ENCODE results near the gene PLIN4.

The PLIN4 gene

DNA sequence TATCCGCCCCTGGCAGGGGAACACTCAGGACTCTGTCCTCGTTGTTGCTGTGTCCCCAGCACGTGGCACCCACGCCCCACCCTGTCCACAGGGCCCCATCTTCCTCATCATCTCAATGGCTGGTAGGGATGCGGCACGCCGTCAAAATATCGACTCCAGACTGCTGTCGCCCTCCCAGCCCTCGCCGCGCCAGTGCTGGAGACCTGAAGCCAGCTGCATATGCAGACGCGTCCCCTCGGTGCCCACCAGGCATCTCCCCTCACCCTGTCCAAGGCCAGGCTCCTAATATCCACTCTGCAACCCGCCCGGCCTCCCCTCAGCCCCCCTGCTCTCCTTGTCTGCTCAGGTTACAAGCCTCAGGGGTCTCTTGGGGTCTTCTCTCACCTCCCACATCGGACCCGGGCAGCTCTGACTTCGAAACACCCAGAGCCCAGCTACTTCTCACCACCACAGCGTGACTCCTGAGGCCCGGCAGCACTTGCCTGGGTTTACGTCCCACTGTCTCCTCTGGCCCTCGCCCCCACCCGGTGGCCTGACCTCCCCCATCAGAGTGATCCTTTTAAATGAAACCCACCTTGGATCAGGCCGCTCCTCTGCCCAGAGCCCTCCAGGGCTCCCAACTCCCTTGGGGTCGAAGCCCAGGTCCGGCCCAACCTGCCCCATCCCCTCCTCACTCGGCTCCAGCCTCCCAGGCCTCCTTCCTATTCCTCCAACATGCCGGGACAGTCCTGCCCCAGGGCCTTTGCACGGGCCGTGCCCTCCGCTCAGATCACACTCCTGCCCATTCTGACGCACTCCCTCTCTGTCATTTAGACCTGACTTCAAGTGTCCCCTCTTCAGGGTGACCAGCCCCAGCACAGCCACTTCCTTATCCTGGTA, 12.5 kb downstream of the PLIN4 start:
- no peak for DNase-seq

DNA sequence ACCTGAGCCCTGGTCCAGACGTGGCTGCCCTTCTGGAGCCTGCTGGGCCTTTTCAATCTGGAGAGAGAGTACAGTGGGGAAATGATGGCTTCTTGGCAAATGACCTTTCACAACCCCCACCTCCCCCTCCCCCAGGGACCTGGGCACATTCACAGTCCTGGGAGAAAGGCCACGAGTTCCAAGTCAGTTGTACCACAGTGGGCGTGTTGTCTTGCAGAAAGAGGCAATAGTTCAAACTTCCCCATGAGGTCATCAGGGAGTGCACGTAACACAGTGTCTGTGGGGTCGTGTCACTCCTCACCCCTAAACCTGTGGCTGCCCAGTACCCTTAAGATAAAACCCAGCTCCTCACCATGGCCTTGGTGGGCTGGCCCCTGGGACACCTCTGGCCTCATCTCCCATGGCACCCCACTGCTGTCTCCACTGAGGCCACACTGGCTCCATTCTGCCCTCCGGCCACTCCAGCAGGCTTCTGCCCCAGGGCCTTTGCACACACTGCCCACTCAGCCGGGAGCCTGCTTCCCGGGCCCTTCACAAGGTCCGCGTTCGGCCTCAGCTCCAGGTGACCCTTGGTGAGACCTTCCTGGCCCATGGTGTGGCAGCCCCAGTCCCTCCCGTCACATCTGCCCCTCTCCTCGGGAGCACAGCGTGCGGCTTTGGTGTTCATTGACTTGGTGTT, 13.3 kb downstream of the PLIN4 start:
- DNase-seq = no peak

DNA sequence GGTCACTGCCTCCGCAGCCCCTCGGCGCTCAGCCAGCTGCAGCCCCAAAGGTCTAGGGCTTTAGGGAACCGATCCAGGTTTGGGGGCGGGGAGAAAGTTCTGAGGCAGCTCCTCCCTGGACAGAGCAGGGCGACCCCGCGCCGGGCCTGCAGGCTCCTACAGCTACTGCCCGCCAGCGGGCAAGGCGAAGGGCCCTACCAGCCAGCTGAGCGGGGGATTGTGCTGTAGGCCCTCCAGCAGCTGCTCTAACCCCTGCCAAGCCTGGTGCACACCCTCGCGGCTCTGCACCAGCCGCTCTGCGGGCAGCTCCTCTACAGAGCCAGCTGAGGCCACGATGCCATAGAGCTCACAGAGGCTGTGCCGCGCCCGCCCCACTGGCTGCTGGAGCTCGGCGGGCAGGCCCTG, 14.0 kb downstream of the PLIN4 start:
- DNase-seq = no peak

DNA sequence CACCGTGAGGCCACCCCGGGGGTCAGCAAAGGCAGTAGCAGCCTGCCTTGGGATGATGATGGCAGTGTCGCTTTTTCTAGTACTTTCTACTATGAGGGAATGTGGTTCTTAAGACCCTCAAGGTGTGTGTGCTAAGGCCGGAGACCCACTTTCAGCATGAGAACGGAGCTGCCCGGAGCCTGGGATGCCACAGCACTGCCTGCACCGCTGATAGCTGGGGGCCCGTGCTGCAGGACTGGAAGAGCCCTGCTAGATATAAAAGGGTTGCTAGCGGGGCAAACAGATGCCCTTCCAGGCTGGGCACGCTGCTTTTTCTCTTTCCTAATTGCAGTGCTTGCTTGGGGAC, 14.5 kb downstream of the PLIN4 start:
- no peak for DNase-seq

DNA sequence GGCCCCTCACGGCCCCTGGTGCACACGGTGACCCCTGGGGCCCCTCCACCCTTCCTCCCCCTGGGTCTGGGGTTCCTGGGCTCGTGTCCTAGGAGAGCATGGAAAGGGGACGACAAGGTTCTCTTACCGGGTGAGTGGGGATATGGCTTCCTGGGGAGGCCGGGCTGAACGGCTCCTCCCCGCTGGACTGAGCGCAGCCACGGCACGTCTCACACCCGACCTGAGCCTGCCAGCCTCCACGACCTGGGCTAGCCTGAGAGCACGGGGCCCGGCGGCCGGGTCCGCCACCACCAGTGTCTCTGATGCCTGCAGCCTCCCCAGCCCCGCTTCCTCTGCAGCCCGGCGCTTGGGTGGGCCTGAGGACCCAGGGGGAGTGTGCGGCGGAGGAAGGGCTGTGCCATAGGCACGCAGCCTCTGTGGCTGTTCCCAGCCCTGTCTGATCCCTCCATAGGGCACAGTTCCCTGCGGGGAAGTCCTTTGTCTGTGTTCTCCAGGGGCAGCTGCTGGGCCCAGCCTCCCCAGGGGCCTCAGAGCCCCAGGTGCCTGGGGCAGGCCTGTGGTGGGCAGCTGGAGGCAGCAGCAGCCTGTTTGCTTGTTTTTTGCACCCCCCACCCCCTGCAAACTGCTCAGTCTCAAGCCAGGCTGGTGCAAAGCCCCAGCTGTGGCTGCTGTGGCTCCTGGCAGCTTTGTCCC, 15.0 kb downstream of the PLIN4 start:
- no peak for DNase-seq

DNA sequence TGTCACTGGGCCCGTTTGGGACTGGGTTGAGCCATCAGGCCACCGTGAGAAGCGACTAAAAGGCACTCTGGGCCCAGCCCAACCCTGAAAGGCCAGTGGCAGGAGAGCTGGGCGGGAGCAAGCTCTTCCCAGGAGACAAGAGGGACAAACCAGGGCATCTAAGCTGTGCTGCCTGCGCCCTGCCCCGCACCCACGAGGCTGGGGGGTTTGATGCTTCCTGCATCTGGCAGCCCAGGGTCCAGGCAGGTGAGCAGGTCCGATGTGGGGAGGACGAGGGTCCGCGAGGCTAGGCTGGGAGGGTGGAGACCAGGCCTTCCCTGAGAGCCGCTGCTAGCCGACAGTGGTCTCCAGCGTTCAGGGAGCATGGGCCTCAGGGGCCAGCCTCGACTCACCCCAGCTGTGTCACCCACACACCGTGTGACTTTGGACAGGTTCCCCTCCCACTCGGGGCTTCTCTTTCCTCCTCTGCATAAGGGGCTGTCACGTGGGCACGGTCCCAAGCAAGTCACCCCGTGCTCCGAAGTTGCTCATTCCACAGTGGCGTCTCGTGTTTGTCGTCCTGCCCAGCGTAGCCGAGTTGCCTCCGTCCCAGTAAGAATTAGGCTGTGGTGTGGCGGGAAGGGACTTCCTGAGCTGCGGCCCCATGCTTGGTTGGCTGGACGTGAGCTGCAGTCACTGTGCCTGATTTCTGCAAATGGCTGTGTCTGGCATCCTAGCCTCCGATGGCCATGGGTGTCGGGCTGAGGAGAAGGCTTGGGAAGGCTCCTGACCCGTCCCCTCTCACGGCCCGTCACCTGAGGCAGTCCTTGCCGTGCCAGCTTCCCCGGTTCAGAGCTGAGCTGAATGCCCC, 15.8 kb downstream of the PLIN4 start:
- no peak for DNase-seq

DNA sequence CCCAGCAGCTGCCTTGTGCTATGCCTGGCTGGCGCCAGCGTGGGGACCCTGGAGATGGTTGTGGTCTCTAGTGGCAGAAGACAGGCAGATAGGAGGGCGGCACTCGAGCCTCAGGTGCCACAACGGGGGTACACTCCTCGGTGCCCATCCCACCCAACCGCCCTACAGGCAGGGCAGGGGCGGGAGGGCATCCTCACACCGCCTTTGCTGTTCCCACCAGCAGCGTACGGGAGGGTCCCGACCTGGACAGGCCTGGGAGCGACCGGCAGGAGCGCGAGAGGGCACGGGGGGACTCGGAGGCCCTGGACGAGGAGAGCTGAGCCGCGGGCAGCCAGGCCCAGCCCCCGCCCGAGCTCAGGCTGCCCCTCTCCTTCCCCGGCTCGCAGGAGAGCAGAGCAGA, 16.6 kb downstream of the PLIN4 start:
- no peak for DNase-seq

DNA sequence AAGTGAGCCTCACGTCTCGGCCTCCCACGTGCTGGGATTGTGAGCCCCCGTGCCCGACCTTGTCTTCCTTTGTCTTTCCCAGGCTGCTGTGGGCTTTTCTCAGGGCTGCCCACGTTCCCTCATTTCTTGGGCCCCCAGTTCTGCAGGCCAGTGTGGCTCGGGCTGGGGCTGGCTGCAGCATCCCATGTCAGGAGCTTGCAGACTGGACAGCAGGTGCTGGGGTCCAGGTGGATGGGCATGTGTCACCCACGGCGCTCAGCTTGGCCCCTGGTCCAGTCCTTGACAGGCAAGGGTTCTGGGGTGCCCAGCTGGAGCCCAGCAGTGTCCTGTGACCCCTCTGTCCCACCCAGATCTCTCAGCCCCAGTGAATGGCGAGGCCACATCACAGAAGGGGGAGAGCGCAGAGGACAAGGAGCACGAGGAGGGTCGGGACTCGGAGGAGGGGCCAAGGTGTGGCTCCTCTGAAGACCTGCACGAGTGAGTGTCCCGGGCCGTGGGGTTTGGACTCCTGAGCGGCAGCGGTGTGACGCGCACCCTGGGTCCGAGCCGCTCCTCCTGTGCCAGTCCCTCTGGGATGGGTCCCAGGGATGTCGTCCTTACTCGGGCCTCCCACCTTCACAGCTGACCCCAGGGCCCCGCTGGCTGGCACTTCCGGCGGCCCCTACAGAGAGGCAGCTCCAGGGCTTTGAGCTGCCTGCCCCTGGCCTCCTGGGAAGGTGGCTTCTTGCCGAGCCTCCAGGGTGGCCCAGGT, 17.3 kb downstream of the PLIN4 start:
- DNase-seq = no peak

DNA sequence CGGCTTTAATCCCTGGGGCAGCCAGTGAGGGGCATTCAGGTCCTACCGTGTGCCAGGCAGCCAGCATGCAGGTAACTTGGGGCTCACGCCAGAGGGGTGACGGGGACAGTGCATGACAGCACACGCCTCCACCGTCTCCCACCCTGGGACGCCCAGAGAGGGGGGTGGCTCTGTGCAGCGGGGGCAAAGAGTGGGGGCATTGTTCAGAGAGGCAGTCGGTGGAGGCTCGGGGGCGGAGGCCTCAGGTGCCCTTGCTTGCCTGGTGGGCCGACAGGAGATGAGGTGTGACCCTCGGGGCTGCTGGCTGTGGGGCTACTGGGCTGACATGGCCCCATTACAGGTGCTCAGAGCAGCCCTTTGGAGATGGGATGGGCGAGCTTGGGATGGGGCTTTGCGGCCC, 18.4 kb downstream of the PLIN4 start:
- no peak for DNase-seq

DNA sequence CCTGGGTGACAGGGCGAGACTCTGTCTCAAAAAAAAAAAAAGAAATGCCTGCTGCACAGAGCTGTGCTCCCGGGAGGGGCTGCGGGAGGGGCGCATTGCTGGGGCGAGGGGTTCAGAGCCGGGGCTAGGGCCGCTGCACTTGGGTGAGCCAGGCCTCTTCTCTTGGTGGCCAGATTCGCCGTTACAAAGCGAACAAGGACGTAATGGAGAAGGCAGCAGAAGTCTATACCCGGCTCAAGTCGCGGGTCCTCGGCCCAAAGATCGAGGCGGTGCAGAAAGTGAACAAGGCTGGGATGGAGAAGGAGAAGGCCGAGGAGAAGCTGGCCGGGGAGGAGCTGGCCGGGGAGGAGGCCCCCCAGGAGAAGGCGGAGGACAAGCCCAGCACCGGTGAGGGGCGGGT, 19.0 kb downstream of the PLIN4 start:
- DNase-seq = no peak

DNA sequence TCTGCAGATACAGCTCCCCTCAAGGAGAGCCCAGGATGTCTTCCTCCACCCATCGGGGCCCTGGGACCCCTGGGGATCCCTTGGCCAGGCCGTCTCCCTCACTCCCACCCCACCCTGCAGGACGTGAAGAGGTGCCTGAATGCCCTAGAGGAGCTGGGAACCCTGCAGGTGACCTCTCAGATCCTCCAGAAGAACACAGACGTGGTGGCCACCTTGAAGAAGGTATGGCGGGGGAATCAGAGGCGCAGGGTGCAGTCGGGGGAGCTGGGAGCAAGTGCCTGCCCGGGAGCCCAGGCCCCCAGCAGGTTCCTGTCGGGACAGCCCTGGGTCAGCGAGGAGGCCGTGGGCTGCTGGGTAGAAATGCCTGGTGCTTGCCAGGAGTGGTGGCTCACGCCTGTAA, 19.6 kb downstream of the PLIN4 start:
- DNase-seq = no peak

DNA sequence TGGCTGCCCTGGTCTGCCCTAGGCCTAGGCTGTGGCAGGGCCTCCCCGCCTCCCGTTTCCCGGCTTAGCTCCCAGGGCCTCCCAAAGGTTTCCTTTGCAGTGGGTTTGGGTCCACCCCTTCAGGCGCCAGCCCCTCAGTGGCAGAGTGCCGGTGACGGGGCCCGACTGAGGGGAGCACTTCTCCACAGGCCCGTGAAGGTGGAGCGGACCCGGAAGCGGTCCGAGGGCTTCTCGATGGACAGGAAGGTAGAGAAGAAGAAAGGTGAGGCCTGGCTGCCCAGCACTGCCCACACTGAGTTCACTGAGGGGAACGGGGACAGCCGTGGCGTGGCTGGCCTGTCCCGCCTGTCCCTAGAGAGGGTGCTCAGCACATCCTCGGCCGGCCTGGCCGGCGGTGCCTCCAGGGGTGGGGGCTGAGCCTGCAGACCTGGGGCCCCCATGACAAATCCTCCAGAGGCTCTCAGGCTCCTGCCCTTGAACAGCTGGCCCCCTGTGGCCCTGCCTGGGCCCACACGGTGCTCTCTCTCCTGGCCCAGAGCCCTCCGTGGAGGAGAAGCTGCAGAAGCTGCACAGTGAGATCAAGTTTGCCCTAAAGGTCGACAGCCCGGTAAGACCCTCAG, 20.4 kb downstream of the PLIN4 start:
- DNase-seq = no peak

DNA sequence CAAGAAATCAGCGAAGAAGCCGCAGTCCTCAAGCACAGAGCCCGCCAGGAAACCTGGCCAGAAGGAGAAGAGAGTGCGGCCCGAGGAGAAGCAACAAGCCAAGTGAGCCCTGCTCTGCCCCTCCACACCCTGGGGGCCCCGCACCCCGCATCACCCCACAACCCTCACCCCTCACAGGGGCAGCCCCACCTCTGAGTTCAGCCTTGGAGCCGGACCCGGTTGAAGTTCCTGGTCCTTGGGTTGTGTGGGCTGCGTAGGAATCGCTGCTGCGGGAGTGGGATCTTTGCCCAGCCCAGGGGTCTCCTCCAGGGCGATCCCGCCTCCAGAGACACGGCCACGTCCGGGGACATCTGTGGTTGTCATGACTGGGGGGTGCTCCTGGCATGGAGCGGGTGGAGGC, 22.0 kb downstream of the PLIN4 start:
- DNase-seq = no peak

DNA sequence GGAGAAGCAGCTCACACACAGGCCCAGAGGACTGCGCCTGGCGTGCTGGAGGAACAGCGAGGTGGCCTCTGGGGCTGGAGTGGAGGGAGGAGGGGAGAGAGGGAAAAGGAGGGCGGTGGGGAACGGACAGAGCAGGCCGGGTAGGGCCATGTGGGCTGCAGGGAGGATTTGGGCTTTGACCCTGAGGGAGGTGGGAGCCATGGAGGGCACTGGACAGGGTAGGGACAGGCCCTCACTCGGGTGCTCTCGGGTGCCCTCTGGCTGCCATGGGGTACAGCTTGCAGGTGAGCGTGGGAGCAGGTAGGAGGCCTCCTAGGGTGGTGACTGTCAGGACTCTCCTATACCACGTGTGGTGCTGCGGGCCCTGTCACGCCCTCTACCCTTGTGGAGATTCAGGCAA, 22.8 kb downstream of the PLIN4 start:
- DNase-seq = no peak

DNA sequence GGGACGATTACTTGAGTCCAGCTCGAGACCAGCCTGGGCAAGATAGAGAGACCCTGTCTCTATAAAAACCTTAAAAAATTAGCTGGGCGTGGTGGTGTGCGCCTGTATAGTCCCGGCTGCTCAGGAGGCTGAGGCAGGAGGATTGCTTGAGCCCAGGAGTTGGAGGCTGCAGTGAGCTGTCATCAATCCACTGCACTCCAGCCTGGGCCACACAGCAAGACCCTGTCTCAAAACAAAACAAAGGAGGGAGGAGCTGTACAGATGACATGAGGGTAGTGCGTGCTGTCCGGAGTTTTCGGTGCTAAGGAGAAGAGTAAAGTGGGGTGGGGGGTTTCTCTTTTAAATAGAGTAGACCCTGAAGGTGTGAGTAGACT, 23.6 kb downstream of the PLIN4 start:
- no peak for DNase-seq

DNA sequence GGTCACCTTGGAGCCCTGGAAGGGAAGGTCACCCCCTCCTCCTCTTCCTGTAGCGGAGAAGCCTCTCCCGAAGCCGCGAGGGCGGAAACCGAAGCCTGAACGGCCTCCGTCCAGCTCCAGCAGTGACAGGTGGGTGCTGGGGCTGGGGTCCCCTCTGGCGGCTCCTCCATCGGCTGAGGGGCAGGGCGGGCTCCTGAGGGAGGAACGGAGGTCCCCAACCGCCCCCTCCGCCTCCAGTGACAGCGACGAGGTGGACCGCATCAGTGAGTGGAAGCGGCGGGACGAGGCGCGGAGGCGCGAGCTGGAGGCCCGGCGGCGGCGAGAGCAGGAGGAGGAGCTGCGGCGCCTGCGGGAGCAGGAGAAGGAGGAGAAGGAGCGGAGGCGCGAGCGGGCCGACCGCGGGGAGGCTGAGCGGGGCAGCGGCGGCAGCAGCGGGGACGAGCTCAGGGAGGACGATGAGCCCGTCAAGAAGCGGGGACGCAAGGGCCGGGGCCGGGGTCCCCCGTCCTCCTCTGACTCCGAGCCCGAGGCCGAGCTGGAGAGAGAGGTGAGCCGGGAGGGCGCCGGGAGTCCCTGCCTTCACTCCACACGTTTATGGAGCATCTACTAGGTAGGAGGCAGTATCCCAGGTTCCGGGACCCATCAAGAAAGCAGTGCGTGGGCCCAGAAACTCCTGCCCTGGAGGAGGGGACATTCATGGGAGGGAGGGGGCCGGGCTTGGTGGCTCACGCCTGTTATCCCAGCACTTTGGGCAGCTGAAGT, 24.2 kb downstream of the PLIN4 start:
- no peak for DNase-seq

DNA sequence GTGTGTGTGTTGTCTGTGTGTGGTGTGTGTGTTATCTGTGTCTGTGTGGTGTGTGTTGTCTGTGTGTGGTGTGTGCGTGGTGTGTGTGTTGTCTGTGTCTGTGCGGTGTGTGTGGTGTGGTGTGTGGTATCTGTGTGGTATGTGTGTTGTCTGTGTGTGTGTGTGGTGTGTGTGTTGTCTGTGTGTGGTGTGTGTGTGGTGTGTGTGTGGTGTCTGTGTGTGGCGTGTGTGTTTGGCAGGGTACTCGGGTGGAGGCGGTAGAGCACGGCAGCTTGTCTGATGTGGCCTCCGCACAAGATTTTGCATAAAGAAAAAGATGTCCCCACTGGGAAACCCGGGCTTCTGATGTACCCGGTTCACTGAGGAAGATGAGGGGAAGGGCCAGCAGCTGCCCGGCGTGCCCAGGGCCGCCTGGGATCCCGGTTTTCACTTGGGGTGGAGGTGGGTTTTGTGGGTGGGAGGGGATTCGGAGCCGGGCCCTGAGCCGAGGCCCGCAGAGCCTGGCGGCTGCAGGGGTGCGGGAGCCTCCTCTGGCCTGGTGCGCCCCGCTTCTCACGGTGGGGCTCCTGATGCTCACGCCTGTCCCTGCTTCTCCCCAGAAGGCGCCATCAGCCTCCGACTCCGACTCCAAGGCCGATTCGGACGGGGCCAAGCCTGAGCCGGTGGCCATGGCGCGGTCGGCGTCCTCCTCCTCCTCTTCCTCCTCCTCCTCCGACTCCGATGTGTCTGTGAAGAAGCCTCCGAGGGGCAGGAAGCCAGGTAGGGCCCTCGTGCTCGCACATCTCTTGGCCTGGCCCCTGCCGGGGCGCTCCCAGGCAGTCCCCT, 25.0 kb downstream of the PLIN4 start:
- DNase-seq = no peak

DNA sequence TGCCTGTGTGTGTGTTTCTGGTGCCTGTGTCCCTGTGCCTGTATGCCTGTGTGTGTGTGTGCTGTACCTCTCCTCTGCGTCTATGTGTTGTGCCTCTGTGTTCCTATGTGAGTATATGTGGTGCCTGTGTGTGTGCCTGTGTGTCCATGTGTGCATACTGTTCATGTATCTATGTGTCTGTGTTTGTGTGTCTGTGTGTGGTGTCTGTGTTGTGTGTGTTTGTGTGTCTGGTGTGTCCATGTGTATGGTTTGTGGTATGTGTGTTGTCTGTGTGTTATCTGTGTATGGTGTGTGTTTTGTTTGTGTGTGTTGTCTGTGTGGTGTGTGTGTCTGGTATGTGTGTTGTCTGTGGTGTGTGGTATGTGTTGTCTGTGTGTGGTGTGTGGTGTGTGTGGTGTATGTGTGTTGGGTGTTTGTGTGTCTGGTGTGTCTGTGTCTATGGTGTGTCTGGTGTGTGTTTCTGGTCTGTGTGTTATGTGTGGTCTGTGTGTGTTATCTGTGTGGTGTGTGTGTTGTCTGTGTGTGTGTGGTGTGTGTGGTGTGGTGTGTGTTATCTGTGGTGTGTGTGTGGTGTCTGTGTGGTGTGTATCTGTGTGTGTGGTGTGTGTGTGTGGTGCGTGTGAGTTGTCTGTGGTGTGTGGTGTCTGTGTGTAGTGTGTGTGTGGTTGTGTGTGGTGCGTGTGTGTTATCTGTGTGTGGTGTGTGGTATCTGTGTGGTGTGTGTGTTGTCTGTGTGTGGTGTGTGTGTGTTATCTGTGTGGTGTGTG, 25.8 kb downstream of the PLIN4 start:
- no peak for DNase-seq

DNA sequence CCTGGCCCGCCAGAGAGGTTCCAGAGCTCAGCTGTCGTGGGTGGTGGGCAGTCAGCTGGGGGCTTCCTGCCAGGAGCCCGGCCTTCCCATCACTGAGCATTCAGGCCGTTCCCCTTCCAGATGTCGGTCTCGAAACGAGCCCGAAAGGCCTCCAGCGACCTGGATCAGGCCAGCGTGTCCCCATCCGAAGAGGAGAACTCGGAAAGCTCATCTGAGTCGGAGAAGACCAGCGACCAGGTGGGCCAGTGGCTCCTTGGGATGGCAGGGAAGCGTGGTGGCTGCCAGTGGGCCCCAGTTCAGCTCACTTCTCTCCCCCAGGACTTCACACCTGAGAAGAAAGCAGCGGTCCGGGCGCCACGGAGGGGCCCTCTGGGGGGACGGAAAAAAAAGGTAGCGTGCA, 26.8 kb downstream of the PLIN4 start:
- no peak for DNase-seq

All from NCI-H1048 (cell line).